ENCODE results near the gene SMLR1.

GRCh38 chr6:130794738-130795137, 32.5 kb upstream of the SMLR1 start:
- TF ChIP-seq CTCF (IDR thresholded peaks at IDR 0.05) = no peak
- no peak for TF ChIP-seq POLR2AphosphoS5 (IDR thresholded peaks at IDR 0.05)
- TF ChIP-seq EP300 (IDR thresholded peaks at IDR 0.05) = no peak
